ENCODE data around the gene XPR1. TPM values are rescaled to one million over a fixed set of nuclear protein-coding genes. Genes with fewer than 3 reads are reported as not detected.
A peak's percentile ranks its signal among the peaks of the same experiment; 100 is the strongest.

The XPR1 gene
- total RNA-seq, 4 donors from 2014 or later, result 17.2 to 28.3 (median 26.6) TPM

GRCh38 chr1:180929389-180929788 is 297.6 kb downstream of the XPR1 start:
- H3K4me1 ChIP-seq, result peaks cover 7 to 49% (median 25%) of the 10 kb centered on the region in 3 donors
- ATAC-seq, result no peak
- H3K36me3 ChIP-seq, result peaks cover 0 to 38% of the 10 kb centered on the region in 2 donors
- no peaks in the 10 kb centered on the region for H3K27me3 ChIP-seq
- H3K27ac ChIP-seq, result peak overlapping the region in 2 of 4 donors; percentile 82
- no peak for TF ChIP-seq POLR2A (IDR thresholded peaks at IDR 0.05)
- no peak for TF ChIP-seq CTCF (IDR thresholded peaks at IDR 0.05)
- no peak for TF ChIP-seq POLR2AphosphoS5 (IDR thresholded peaks at IDR 0.05)
- no peak for TF ChIP-seq EP300 (IDR thresholded peaks at IDR 0.05)
- H3K9me3 ChIP-seq, result no peaks in the 10 kb centered on the region
- whole genome bisulfite sequencing, 2 donors (ENCODE audit: low coverage in 1 of 2), result 67 to 90% methylated on average over 1 to 3 of the region's 3 CpGs
- H3K4me3 ChIP-seq, result no peak overlapping the region

- H3K4me1 ChIP-seq, result peaks cover 7 to 41% (median 24%) of the 10 kb centered on the region in 3 donors
- H3K36me3 ChIP-seq, result peaks cover 0 to 51% of the 10 kb centered on the region in 2 donors
- no peak for ATAC-seq
- TF ChIP-seq POLR2AphosphoS5 (IDR thresholded peaks at IDR 0.05), result no peak
- TF ChIP-seq POLR2A (IDR thresholded peaks at IDR 0.05), result no peak
- TF ChIP-seq CTCF (IDR thresholded peaks at IDR 0.05), result no peak
- no peak for TF ChIP-seq EP300 (IDR thresholded peaks at IDR 0.05)
- H3K9me3 ChIP-seq, result no peaks in the 10 kb centered on the region
- H3K4me3 ChIP-seq, result no peak overlapping the region
- H3K27me3 ChIP-seq, result no peaks in the 10 kb centered on the region
- H3K27ac ChIP-seq, result no peak overlapping the region
- WGBS, 2 donors (ENCODE audit: low coverage in 1 of 2), result 100% methylated on average over 4 of the region's 5 CpGs; no CpG with 5 or more reads in 1 of the 2 donors
These were observed 298.9 kb downstream of the XPR1 start for GRCh38 chr1:180930687-180931086.

- H3K4me1 ChIP-seq, result peaks cover 3 to 33% (median 18%) of the 10 kb centered on the region in 3 donors
- H3K36me3 ChIP-seq, result peaks cover 0 to 59% of the 10 kb centered on the region in 2 donors
- no peaks in the 10 kb centered on the region for H3K27me3 ChIP-seq
- H3K27ac ChIP-seq, result no peak overlapping the region
- ATAC-seq, result no peak
- H3K9me3 ChIP-seq, result no peaks in the 10 kb centered on the region
- 83 to 100% methylated on average over 1 to 2 of the region's 4 CpGs for WGBS, 2 donors (ENCODE audit: low coverage in 1 of 2)
- H3K4me3 ChIP-seq, result no peak overlapping the region
- no peak for TF ChIP-seq POLR2AphosphoS5 (IDR thresholded peaks at IDR 0.05)
- no peak for TF ChIP-seq EP300 (IDR thresholded peaks at IDR 0.05)
- no peak for TF ChIP-seq CTCF (IDR thresholded peaks at IDR 0.05)
- no peak for TF ChIP-seq POLR2A (IDR thresholded peaks at IDR 0.05)
These were observed 299.7 kb downstream of the XPR1 start for GRCh38 chr1:180931529-180931928.

- no peak for TF ChIP-seq EP300 (IDR thresholded peaks at IDR 0.05)
- no peak for TF ChIP-seq POLR2A (IDR thresholded peaks at IDR 0.05)
- TF ChIP-seq CTCF (IDR thresholded peaks at IDR 0.05), result no peak
- TF ChIP-seq POLR2AphosphoS5 (IDR thresholded peaks at IDR 0.05), result no peak
These were observed 300.6 kb downstream of the XPR1 start for GRCh38 chr1:180932378-180932777.

GRCh38 chr1:180933141-180933540 is 301.3 kb downstream of the XPR1 start:
- H3K36me3 ChIP-seq, result peaks cover 0 to 75% of the 10 kb centered on the region in 2 donors
- no peak for ATAC-seq
- H3K9me3 ChIP-seq, result no peaks in the 10 kb centered on the region
- H3K27ac ChIP-seq, result no peak overlapping the region
- H3K4me1 ChIP-seq, result peaks cover 2 to 16% (median 4%) of the 10 kb centered on the region in 3 donors
- H3K27me3 ChIP-seq, result no peaks in the 10 kb centered on the region
- no peak overlapping the region for H3K4me3 ChIP-seq
- no peak for TF ChIP-seq EP300 (IDR thresholded peaks at IDR 0.05)
- TF ChIP-seq POLR2A (IDR thresholded peaks at IDR 0.05), result no peak
- no peak for TF ChIP-seq CTCF (IDR thresholded peaks at IDR 0.05)
- TF ChIP-seq POLR2AphosphoS5 (IDR thresholded peaks at IDR 0.05), result no peak

More at GRCh38 chr1:180932378-180932777, 300.6 kb downstream of the XPR1 start:
- no peak for ATAC-seq
- Histone ChIP-seq H3K4me3 (no peak overlapping the region), H3K36me3 (peaks cover 0 to 67% of the 10 kb centered on the region in 2 donors), H3K27ac (no peak overlapping the region), H3K9me3 (no peaks in the 10 kb centered on the region), H3K27me3 (no peaks in the 10 kb centered on the region), H3K4me1 (peaks cover 3 to 24% (median 9%) of the 10 kb centered on the region in 3 donors)
- 83 to 100% methylated on average over 2 of the region's 4 CpGs for WGBS, 2 donors (ENCODE audit: low coverage in 1 of 2)

Data from gastroesophageal sphincter (tissue), 4 donors.